ENCODE measurements around the gene ELAVL2.

Gene ELAVL2

DNA sequence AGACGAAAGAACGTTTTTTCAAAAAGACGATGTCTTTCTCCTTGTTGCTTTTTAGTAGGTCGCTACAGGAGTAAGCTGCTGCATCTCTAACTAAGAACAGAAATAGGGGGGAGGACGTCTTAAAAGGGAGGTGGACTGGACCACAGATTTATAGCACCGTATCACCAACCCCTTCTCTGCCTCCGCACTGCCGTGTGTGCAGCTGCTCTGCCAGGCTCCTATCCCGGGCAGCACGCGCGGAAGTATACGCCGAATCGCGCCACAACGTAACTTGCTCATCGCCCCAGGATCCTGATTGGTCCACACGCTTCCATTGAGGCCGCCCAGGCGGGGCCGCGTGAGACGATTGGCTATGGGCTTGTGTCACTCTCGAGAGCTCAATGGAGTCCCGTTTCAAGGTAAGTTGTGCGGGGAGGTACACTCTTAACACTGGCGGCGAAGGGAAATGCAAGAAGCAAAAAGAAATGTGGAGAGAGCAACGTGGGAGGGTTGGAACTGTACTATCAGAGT is at the start of gene ELAVL2:
ELAVL2 (minus strand) TSS at position 121 of the 510 bp plus-strand sequence. CDS start 64,006 bp downstream, outside the sequence.
- peak; percentile 95 to 99 (median 98) for DNase-seq

DNA sequence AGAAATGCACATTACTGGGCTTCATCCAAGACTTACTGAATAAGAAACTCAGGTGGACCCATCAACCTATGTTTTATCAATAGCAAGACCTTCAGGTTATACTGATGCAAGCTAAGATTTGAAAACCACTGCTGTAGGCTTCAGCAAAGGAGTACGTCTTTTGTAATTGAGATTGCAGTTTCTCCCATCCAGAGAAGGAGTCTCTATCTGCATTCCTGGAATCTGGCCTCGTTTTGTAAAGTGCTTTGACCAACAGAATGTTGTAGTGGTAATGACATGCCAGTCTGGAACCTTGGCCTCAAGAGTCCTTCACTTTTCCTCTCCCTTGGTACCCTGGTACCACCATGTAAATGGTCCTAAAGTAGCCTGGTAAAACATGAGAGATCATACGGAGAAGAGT is 32.2 kb upstream of the ELAVL2 start:
- no peak for DNase-seq

DNA sequence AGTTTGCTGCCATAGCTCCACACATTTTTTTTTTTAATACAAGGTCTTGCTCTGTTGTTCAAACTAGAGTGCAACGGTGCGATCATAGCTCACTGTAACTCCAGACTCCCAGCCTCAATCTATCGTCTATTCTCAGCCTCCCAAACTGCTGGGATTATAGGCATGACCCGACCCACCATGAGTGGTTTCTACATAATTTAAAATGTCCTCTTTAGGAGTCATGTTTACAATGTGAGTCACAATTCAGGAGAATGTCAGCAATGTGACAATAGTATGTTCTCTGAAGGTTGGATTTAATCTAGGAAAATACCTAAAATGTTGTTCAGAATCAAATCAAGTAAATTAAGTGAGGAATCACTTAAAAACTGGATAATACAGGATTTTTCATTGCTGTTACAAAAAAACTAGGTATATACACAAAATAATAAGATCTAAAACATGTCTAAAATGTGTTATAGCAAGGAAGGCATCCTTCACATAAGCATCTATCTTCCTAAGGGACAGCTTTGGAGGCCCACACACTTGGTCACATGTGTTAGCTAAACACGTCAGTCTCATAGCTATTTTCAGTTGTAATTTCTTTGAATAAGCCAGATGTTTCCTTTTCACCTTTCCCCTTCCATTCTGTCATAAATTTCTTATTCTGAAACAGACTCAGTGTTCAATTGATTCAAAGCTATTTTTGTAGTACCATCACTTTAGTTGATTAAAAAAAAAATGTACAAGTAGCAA is 30.0 kb upstream of the ELAVL2 start:
- DNase-seq, result no peak

DNA sequence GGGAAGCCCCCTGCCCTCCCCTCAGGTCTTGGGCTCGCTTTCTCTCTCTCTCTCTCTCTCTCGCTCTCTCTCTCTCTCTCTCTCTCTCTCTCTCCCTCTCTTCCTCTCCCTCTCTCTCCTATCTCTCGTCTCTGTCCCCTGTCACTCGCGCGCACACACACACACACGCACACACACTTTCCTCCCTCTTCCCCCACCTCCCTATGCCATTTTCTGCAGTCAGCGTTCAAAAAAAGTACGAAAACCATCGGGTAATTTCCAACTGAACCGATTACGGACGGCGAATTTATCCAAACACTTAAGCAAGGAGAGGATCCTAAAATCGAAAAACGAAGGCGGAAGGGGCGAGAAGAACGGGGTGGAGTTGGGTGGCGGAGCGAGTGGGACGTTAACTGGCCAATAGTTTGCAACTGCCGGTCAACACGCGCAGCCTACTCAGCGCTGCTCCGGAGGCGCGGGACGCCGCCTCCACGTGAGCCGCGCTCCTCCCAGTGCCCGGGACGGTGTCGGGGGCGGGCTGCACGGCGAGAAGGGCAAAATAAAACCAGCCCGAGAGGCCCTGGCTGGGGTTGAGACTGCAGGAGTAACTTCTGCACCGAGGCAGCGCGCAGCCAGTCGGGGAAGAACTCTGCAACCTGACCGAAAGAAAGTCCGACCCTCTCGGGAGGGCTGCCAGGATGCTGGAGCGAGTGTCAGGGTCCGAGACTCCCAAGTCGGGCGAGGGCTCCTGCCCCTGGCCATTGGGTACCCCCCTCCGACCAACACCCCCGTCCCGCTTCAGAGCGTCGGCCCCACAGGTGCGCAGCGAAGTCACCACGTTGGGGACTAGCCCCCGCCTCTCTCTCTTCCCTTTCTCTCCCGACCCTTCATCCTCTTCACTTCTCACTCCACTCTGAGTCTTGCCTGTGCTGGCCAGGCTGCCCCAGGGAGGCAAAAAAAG is 24.9 kb upstream of the ELAVL2 start:
- peak; percentile 5 to 41 (median 8) for DNase-seq

DNA sequence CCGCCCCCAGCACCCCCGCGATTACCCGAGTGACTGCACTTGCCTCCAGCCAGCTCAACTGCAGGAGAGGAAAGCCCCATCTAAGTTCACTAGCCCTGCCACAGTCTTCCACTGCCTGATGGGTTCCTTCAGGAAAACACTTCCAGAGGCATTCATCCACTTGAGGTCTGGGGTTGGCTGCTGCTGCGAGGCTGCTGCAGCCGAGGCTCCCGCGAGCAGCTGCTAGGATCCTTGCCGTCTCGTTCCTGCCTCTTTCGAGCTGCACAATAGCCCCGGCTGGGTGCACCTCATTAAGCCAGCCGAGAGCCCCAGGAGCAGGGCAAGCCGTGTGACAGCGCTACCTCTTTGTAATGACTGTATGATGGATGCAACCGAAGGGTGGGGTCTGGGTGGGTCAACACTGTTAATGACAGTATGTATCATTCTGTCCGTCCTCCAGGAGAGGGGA is 24.2 kb upstream of the ELAVL2 start:
- peak; percentile 47 to 76 (median 65) for DNase-seq

DNA sequence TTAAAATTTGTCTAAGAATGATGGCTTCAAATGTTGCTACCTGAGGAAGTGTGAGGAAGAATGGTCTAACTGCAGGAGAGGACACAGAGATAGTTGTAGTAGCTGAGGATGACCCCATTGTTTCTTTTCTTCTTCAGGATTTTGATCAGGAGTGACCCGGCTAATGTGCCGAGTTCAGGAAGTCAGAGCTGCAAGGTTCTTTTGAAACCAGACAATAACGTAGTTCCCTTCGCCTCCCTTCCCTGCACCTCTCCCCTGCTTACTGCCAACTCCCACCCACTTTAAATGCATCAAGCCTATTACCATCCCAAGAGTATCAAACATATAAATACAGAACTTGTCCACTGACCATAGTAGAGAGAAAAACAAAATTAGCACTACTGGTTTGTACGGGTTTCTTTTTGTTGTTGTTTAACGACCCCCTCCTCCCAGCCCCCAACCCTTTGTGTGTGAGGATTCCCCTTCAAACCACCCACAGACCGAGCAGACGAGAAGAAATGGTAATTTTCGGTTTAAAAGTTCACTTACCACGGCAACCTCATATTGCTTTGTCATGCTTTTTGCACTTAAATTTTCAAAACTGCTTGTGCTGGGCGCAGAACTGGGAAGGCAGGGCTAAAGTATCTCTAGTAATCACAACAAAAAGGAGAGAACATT is 23.5 kb upstream of the ELAVL2 start:
- peak in 2 of 3 experiments; percentile 23 to 51 for DNase-seq

DNA sequence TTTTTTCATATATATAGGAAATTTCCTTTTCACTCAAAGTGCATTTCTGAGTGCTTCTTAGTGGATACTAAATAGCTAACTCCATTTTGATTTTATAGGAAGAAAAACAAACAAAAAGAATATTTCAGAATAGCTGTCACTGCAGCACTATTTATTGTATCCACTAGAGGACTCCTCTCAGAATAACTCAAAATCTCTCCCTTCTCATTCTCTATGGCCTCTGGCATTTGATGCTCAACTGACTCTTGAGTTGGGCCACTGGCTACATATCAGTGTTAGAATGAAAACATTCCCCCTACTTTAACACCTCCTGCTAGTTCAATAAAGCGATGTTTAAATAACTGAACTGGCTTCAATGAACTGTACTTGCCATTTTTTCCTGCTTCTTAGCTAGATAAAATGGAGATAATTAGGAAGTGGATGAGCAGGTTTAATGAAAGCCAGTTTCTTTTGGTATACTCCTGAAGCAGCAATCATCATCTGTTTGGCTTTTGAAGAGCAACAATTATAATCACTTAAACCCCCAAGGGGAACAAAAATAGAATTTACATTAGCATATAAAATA is 16.6 kb upstream of the ELAVL2 start:
- peak in 1 of 3 experiments; percentile 14 for DNase-seq

DNA sequence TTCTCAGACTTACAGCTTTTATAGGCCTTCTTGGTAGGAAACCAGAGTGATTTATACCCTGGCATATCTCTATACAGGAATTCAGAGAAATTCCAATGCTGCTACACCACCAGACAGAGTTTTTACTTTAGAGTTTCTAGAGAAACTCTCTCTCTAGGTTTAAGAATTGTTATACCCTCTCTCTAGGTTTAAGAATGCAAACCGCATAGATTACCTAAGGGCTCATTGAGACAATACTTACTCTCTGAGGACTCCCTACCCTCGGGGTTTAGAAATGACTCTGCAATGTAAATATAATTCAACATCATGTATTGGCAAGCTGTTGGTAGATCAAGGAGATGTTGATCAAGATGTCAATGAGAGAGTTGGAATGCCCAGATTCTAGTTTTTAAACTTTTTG is 15.3 kb upstream of the ELAVL2 start:
- no peak for DNase-seq

DNA sequence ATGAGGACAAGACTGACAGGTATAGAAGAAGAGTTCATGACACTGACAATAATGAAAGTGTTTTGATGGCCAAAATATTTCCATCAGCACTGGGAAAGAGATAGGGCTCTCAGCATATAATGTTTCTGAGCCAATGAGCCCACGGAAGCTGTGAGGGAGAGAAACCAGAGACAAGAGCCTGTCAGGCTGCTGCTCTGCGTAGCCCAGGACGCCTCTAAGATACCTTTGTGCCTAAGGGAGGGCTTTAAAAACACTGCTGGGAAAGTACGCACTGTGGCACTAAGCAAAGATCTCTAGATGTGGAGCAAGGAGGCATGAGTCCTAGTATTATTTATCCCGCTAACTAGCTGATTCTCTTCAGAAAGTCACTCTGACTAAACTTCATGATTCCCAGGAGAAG is 11.0 kb upstream of the ELAVL2 start:
- DNase-seq, result no peak

DNA sequence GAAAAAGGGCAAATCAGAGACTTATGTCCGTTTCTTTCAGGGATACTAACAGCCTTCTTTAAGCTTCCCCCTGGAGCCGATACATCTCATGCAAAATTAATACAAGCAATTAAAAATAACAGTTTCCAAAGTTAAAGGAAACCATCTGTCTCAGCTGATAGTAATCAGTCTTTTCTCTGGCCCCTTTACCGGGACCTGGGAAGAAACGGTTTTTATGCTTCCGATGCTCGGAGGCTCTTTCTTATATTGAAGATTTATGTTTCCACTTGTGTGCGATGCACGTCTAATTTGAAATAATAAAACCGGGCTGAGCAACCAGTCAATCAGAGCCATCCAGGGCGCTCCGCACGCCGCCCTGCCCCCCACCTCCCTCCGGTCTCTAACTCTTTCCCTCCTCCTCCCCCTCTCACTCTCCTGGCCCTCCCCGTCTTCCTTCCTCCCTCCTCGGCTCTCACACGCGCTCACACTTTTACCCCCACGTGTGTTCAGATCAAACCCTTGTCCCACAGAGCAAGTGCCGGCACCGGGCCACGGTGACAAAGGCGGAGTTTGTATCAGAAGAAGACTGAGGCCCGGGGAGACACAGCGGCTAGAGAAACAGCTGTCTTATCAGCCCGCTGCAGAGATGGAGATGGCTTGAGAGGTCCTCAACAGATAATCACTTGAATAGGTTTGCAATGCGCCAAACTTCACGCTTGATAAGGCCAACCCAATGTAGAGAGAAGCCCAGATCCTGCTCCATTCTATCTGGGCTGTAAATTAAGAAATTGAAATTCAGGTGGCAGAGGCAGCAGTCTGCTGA is 5.1 kb upstream of the ELAVL2 start:
- DNase-seq, result peak in 2 of 3 experiments; percentile 13 to 29

DNA sequence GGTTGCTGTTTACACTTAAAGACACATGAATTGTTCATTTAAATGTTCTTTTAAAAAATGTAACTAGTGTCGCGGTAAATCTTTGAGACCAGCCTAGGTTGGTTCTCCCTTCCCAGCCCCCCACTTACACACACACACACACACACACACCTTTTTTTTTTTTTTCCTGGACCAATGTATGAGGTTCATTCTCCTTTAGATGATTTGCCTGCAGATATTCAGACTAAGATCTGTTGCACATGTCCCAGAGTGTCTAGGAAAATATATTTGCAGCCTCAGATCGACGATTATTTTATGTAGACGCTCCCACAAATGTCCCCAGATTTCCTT is 4.4 kb upstream of the ELAVL2 start:
- DNase-seq, result no peak

DNA sequence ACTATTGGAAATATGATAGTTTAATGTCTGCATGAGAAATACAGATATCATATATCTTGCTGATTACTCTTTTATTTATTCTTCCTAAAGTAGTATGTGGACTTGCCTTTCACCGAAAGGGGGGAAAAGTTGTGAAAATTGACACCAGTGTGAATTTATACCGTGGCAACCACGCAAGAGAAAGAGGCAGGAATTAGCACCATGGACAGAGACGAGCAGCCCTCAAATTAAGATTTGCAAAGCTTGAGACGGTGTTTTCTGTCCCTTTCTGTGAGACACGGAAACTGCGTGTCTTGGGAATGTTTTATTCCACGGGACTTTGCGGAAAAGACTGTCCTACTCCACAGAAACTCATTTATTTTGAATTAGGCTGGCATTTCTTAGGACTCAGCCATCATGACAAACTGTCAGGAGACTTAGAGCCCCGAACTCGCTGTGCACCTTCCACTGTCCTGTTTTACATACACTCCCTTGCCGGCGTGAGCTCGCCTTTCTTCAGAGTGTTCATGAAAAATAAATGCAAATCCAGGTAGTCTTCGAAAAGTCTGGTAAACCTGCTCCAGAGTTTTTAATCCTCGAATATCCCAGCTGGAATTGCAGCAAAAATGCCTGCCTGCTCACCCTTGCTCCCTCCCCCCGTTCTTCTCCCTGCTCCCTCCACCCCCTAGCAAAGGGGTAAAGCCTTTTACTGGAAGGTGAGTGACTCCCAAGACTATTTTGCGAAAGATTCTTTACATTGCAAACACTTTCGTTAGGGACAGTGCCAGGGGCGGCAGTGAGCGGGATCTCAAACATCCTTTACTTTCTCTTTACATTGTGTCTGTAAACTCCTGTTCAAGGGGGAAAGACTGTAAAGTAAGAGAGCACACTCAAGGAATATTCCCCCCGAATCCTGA is 3.8 kb upstream of the ELAVL2 start:
- DNase-seq, result no peak

DNA sequence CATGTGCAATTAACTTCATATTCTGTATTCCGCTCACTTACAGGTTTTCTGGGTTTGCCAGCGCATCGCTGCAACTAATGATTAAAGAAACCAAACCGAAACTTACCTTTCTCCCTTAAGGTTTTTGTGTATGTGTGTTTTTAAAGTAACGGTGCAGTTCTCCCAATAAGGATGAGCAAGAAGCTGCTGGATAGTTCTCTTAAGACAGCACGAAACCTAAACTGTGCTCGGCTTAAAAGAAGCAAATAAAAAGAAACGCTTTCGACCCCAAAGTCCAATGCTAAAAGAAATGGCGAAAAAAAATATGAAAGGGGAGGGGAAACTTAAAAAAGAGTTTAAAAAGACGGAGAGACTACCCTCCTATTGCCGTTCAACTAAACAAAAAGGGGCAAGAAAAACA is 340 bp downstream of the ELAVL2 start:
- DNase-seq, result no peak

DNA sequence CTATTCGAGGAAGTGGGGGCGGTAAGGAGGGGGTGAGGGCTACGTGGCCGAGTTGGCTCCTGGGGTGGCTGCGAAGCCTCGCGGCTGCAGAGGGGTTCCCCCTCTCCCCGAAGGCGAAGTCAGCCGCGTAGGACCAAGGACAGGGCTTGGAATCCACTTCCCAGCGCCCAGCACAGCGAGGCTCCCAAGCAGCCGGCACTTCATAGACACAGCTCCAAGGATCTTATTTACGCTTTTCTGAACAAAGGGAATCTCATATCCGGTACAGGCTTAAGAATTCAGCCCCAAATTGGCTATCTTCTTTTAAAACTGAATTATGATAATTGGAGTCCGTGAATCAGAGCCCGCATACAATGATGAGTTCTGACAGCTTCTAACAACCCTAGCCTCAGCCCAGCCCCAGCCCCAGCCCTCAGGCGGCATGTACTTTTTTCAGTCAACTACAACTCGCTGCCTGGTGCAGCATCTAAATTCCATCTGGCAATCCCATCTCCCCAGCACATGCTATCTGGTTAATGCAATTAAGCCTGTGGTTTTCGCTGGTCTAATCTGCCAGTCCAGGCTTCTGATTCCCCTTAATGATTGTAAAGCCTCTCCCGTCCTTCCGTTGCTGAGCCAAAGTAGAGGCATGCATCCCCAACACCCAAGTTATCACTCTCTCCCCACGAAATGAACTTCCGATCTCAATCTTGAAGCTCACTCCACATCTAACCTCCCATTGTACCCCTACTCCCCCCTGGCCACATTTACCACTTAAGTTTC is 1.0 kb downstream of the ELAVL2 start:
- peak; percentile 39 to 69 (median 55) for DNase-seq

DNA sequence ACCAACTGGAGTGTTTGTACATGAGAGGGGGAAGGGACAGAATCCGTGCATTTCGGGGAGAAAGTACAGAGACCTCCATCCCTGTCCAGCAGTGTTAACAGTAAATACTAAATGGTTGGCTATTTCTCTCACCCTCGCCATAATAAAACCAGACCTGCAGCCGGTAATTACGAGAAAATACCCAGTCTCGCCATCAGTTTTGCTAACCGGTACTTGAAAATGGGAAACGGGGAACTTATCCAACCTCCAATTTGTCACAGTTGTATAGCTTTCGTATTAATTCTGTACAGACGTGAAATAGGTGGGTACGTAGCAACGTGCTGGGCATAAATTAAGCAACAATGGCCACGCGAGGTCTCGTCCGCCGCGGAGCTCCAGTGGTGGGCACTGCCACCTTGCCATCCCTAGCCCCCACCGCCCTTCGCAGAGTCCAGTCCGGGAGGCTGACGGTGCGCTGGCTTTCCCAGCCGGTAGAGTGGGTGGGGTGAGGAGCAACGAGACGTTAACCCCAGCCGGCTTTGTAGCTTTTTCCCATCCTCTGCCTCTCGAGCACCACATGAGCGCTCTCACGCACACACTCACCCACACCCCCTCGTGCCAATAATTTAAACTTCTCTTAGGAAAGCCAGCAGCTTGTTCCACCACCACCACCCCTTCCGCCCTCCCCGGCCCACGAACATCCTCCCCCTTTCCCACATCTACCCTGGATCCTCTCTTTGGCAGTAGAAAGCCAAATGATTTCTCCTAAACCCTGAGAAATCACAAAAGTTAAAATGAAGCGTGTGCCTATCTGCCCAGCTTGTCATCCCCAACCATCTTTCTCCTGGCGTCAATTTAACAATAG is 1.8 kb downstream of the ELAVL2 start:
- peak; percentile 33 to 47 (median 39) for DNase-seq

DNA sequence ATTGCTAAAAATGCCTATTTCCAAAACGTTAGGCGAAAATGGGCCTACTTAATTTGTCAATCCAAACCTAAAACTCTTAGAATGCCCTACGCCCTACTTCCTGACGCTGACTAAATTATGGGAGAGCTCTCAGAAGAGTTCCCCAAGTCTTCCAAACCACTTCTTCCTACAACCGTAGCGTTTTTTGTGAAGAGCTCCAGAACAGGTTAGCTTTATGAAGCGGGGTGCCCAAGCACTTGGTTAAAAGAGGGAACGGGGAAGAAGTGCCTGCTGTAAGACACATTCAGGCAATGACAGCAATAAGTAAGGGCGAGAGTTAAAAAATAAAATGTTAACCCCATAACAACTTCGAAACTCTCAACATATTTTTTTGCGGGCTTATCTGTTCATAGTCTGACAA is 2.8 kb downstream of the ELAVL2 start:
- DNase-seq, result no peak

DNA sequence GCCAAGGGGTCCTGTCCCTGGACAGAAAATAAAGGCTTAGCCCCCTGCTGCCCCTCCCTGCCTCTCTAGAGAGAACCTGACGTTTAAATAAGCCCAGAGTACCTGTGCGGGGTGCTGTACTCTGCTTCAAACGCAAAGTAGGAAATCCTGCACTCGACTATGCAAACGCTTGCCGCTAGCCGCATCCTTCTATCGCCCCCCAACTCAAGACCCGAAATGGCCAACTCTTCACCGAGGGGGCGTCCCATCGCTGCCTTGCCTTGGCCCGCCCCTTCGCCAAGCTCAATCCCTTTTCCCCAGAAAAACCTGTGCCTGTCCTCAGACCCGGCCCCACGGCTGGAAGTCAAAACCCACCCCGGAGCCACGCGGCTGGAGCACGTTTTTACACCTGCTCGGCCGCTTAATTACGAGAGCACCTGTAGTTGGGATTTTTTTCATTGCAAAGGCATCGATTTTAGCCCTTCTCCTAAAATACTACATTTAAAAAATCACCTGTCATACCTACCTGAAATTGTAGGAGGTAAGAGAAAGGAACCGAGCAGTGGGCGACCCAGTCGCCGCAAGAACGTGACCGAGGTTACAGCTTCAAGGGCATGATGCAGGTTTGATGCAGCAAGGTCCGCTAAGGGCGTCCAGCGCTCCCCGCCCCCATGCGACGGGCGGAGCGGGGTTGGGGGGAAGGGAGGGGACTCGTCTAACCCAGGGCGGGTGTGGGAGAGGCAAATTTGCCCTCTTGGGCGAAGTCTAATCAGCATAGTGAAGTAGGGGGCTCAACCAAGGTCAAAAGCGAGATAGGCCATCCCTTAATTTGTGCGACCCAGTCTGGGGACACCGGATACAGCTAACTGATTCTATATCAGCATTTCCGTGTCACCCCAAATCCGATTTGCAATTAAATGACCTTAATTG is 3.5 kb downstream of the ELAVL2 start:
- peak in 2 of 3 experiments; percentile 40 to 61 for DNase-seq

Measured in NCI-H1417 (cell line).